ENCODE results near the gene TSEN2. TPM values are rescaled to one million over a fixed set of nuclear protein-coding genes. Genes with fewer than 3 reads are reported as not detected.

Gene TSEN2
- total RNA-seq, 2 experiments from 2014 or later, result 17.8 to 19.4 TPM

GRCh38 chr3:12579456-12579855, 95.2 kb downstream of the TSEN2 start:
- CTCF ChIA-PET, result interaction anchor here (1.4 kb wide), 1 partner anchor 9 kb away, joined by 3 read pairs; no protein-coding TSS in a partner anchor
- H3K9me3 Mint-ChIP-seq (ENCODE audit: low read depth), result peaks cover 6% of the 10 kb centered on the region
- H3K36me3 Mint-ChIP-seq (ENCODE audit: low read depth), result peaks cover 69% of the 10 kb centered on the region
- H3K27me3 Mint-ChIP-seq, result no peaks in the 10 kb centered on the region
- POLR2A ChIA-PET, result no interaction called here
- no peak for DNase-seq
- no peak for ATAC-seq
- H3K4me3 Mint-ChIP-seq, result no peak overlapping the region
- H3K4me1 Mint-ChIP-seq, result no peaks in the 10 kb centered on the region
- peak overlapping the region; percentile 61 for H3K27ac Mint-ChIP-seq
- intact Hi-C loops (cut with DNase I, micrococcal nuclease), result no loop called here

GRCh38 chr3:12579905-12580304, 95.6 kb downstream of the TSEN2 start:
- ChIA-PET POLR2A (no interaction called here), CTCF (no interaction called here)
- no peak for ATAC-seq
- DNase-seq, result no peak
- peaks cover 69% of the 10 kb centered on the region for H3K36me3 Mint-ChIP-seq (ENCODE audit: low read depth)
- H3K27ac Mint-ChIP-seq, result peak overlapping the region; percentile 61
- H3K27me3 Mint-ChIP-seq, result no peaks in the 10 kb centered on the region
- no peaks in the 10 kb centered on the region for H3K4me1 Mint-ChIP-seq
- no peak overlapping the region for H3K4me3 Mint-ChIP-seq
- H3K9me3 Mint-ChIP-seq (ENCODE audit: low read depth), result peaks cover 6% of the 10 kb centered on the region
- intact Hi-C loops (cut with DNase I, micrococcal nuclease), result no loop called here

- peaks cover 48% of the 10 kb centered on the region for H3K36me3 Mint-ChIP-seq (ENCODE audit: low read depth)
- POLR2A ChIA-PET, result interaction anchor here (0.6 kb wide), 1 partner anchor 42 kb away, joined by 3 read pairs; no protein-coding TSS in a partner anchor
- H3K4me3 Mint-ChIP-seq, result no peak overlapping the region
- intact Hi-C loops (cut with DNase I, micrococcal nuclease), result no loop called here
- no peak for ATAC-seq
- H3K27ac Mint-ChIP-seq, result peak overlapping the region; percentile 1
- no peaks in the 10 kb centered on the region for H3K4me1 Mint-ChIP-seq
- H3K9me3 Mint-ChIP-seq (ENCODE audit: low read depth), result no peaks in the 10 kb centered on the region
- no peak for DNase-seq
- no peaks in the 10 kb centered on the region for H3K27me3 Mint-ChIP-seq
- CTCF ChIA-PET, result interaction anchor here (0.8 to 1.5 kb wide), 2 partner anchors 15 to 38 kb away, joined by 3 read pairs; no protein-coding TSS in a partner anchor
Observed at GRCh38 chr3:12582730-12583129, 98.5 kb downstream of the TSEN2 start.

Other genes starting within 250 kb of the TSEN2 start
- gene PPARG, start 195.4 kb upstream of the TSEN2 start, total RNA-seq, result 1 to 10 TPM; 1.1 TPM
- not detected for gene MKRN2OS, start 61.0 kb downstream of the TSEN2 start, total RNA-seq
- gene MKRN2, start 72.6 kb downstream of the TSEN2 start, total RNA-seq, result 10 to 100 TPM; 21.5 to 24.9 TPM
- gene RAF1, start 179.6 kb downstream of the TSEN2 start, total RNA-seq, result 10 to 100 TPM; 66.8 to 74.7 TPM

Data from activated CD4-positive, alpha-beta T cell treated with anti-CD3 and anti-CD28 coated beads for 36 hours (primary cell).